Vagina (tissue), 2 donors: ENCODE measurements around the gene PRSS57. TPM values are rescaled to one million over a fixed set of nuclear protein-coding genes. Genes with fewer than 3 reads are reported as not detected.
A peak's percentile ranks its signal among the peaks of the same experiment; 100 is the strongest.
"Not testable (repeated sequence)": the region's sequence is repeated elsewhere in the genome, so short reads cannot be mapped to it uniquely, and the experiment has no call there.

Experiments
- DNase-seq, 2 donors: peaks; one replicate each; pipeline ENCODE4 v3.0.0-alpha.2; 2017; ENCODE audit errors: extremely low spot score in 2 of 2
- H3K27ac ChIP-seq: fragments of 200-600 bp; sonication (generic); one replicate; pipeline ENCODE4 v1.5.1; 2019
- H3K27me3 ChIP-seq: fragments of 200-600 bp; sonication (generic); one replicate; pipeline ENCODE4 v1.5.1; 2019
- H3K36me3 ChIP-seq, 2 donors: fragments of 200-600 bp; sonication (generic); one replicate each; pipeline ENCODE4 v1.5.1; 2017 to 2019
- H3K4me1 ChIP-seq: fragments of 200-600 bp; sonication (generic); one replicate; pipeline ENCODE4 v1.5.1; 2019
- H3K4me3 ChIP-seq, 2 donors: fragments of 200-600 bp; sonication (generic); 1 replicate in 1 of 2; 2 replicates in 1 of 2; pipeline ENCODE4 v1.5.1; 2016 to 2019
- H3K9me3 ChIP-seq: fragments of 200-600 bp; sonication (generic); one replicate; pipeline ENCODE4 v1.5.1; 2019
- CTCF ChIP-seq, 3 experiments: fragments of 450-650 bp in 2 of 3; fragments of 200-600 bp in 1 of 3; sonication (generic) in 1 of 3; IDR thresholded peaks; one replicate each; pipeline ENCODE4 v1.5.1; 2017 to 2019; ENCODE audit warnings: antibody characterized with exemption in 3 of 3, mild to moderate bottlenecking in 2 of 3, moderate library complexity in 2 of 3
- POLR2A ChIP-seq, 2 donors: fragments of 450-650 bp; IDR thresholded peaks; one replicate each; pipeline ENCODE4 v1.6.1; 2017; ENCODE audit warnings: antibody characterized with exemption in 2 of 2, mild to moderate bottlenecking in 2 of 2, moderate library complexity in 2 of 2
- POLR2AphosphoS5 ChIP-seq, 2 donors: sonication (generic); formaldehyde crosslinking; IDR thresholded peaks; one replicate each; pipeline ENCODE4 v1.9.0; 2017; ENCODE audit warnings: antibody characterized with exemption in 2 of 2, mild to moderate bottlenecking in 2 of 2, low read depth in 1 of 2; ENCODE audit not compliant: insufficient read depth in 1 of 2
- intact Hi-C: fragments of 100-400 bp; cut with DNase I; formaldehyde crosslinking; loops from one replicate; pipeline ENCODE4 v1.15.1; 2023
- total RNA-seq: library from RNA; depleted of rRNA; stranded (reverse); fragments of >200 nt; gene quantifications from one replicate; pipeline ENCODE4 v1.2.3, GENCODE V29; 2016

Gene PRSS57
- total RNA-seq, 1 donor from 2014 or later: not detected

- intact Hi-C loops: no loop called here
- H3K27me3 ChIP-seq: no peaks in the 10 kb centered on the region
- peak overlapping the region; percentile 11 to 16 for H3K4me3 ChIP-seq
- H3K36me3 ChIP-seq: no peaks in the 10 kb centered on the region
- no peaks in the 10 kb centered on the region for H3K9me3 ChIP-seq
- DNase-seq: no peak
- no peak for TF ChIP-seq POLR2AphosphoS5 (IDR thresholded peaks at IDR 0.05; ENCODE audit: insufficient read depth in 1 of 2, low read depth in 1 of 2)
- TF ChIP-seq CTCF (IDR thresholded peaks at IDR 0.05): no peak
- no peak for TF ChIP-seq POLR2A (IDR thresholded peaks at IDR 0.05)
- no peak overlapping the region for H3K27ac ChIP-seq
- H3K4me1 ChIP-seq: peaks cover 20% of the 10 kb centered on the region
These were observed 8.0 kb upstream of the PRSS57 start for GRCh38 chr19:703329-703650.

GRCh38 chr19:702847-703246 lies 7.6 kb upstream of the PRSS57 start:
- H3K4me3 ChIP-seq, intact Hi-C loops: not testable (repeated sequence)

GRCh38 chr19:699885-700284 lies 4.6 kb upstream of the PRSS57 start:
- DNase-seq, H3K36me3 ChIP-seq, H3K27ac ChIP-seq, H3K9me3 ChIP-seq, H3K27me3 ChIP-seq, H3K4me3 ChIP-seq, intact Hi-C loops: not testable (repeated sequence)
- peaks cover 16% of the 10 kb centered on the region for H3K4me1 ChIP-seq

More at GRCh38 chr19:702847-703246, 7.6 kb upstream of the PRSS57 start:
- H3K27me3 ChIP-seq, H3K27ac ChIP-seq, DNase-seq, H3K36me3 ChIP-seq, H3K9me3 ChIP-seq: not testable (repeated sequence)
- peaks cover 16% of the 10 kb centered on the region for H3K4me1 ChIP-seq

- H3K4me1 ChIP-seq, H3K27me3 ChIP-seq, H3K27ac ChIP-seq, intact Hi-C loops, H3K4me3 ChIP-seq, H3K9me3 ChIP-seq, DNase-seq, H3K36me3 ChIP-seq: not testable (repeated sequence)
These were observed 3.3 kb upstream of the PRSS57 start for GRCh38 chr19:698529-698928.

- H3K9me3 ChIP-seq: no peaks in the 10 kb centered on the region
- no peaks in the 10 kb centered on the region for H3K27me3 ChIP-seq
- H3K27ac ChIP-seq: no peak overlapping the region
- no peak for DNase-seq
- H3K4me3 ChIP-seq: no peak overlapping the region
- no peaks in the 10 kb centered on the region for H3K4me1 ChIP-seq
- intact Hi-C loops: no loop called here
- no peak for TF ChIP-seq POLR2A (IDR thresholded peaks at IDR 0.05)
- TF ChIP-seq CTCF (IDR thresholded peaks at IDR 0.05): no peak
- no peak for TF ChIP-seq POLR2AphosphoS5 (IDR thresholded peaks at IDR 0.05; ENCODE audit: insufficient read depth in 1 of 2, low read depth in 1 of 2)
- H3K36me3 ChIP-seq: no peaks in the 10 kb centered on the region
These were observed 536 bp downstream of the PRSS57 start for GRCh38 chr19:694481-695351.

GRCh38 chr19:690203-690602 lies 5.0 kb downstream of the PRSS57 start:
- H3K4me1 ChIP-seq: no peaks in the 10 kb centered on the region
- no peaks in the 10 kb centered on the region for H3K27me3 ChIP-seq
- no peak for DNase-seq
- no peaks in the 10 kb centered on the region for H3K36me3 ChIP-seq
- intact Hi-C loops: no loop called here
- H3K9me3 ChIP-seq: no peaks in the 10 kb centered on the region
- H3K27ac ChIP-seq: no peak overlapping the region
- no peak overlapping the region for H3K4me3 ChIP-seq
- TF ChIP-seq POLR2A (IDR thresholded peaks at IDR 0.05): no peak
- TF ChIP-seq CTCF (IDR thresholded peaks at IDR 0.05): no peak
- TF ChIP-seq POLR2AphosphoS5 (IDR thresholded peaks at IDR 0.05; ENCODE audit: insufficient read depth in 1 of 2, low read depth in 1 of 2): no peak
